ENCODE data around the gene AP1G1. TPM values are rescaled to one million over a fixed set of nuclear protein-coding genes. Genes with fewer than 3 reads are reported as not detected.
A peak's percentile ranks its signal among the peaks of the same experiment; 100 is the strongest.

The AP1G1 gene
- total and polyA plus RNA-seq, 2 of the 8 experiments (the other 6 are each of a cell fraction or from before 2014, with no cell fraction given) = 43.9 to 68.4 TPM

GRCh38 chr16:71721066-71721740, 87.4 kb downstream of the AP1G1 start:
- Histone ChIP-seq H4K5ac (ENCODE audit: insufficient read length, low read depth, low read length) (no peak overlapping the region), H2BK20ac (ENCODE audit: low read length) (no peak overlapping the region), H3K56ac (replicated peaks; ENCODE audit: insufficient read length, low read depth, low read length) (no peak overlapping the region), H3K27ac (ENCODE audit: low read depth, low read length) (no peak overlapping the region), H2BK120ac (replicated peaks; ENCODE audit: low read depth, low read length) (no peak overlapping the region), H4K91ac (replicated peaks; ENCODE audit: insufficient read length, low read length) (no peak overlapping the region), H3K4me3 (ENCODE audit: extremely low read depth in 1 of 4, insufficient read depth in 2 of 4, low read depth in 3 of 4, low read length in 4 of 4) (peak overlapping the region in 1 of 4 experiments; percentile 70; a peak in 1 of 8 replicates), H3K79me2 (ENCODE audit: control insufficient read depth in 1 of 2, insufficient read depth in 2 of 2, low read length in 2 of 2) (peaks cover 0 to 48% of the 10 kb centered on the region in 2 experiments; a peak in 2 of 4 replicates), H3K4me1 (replicated peaks in 1 of 4; ENCODE audit: control insufficient read depth in 3 of 4, insufficient read depth in 4 of 4, low read length in 3 of 4) (peaks cover 0 to 3% (median 1%) of the 10 kb centered on the region in 4 experiments; a peak in 2 of 7 replicates), H2BK12ac (ENCODE audit: low read depth, low read length) (0 out of 2 replicates have a peak overlapping the region, but pooled peaks have one; percentile 27), H3K36me3 (ENCODE audit: control insufficient read depth in 2 of 4, insufficient read depth in 4 of 4, low read length in 3 of 4) (no peaks in the 10 kb centered on the region), H2BK5ac (ENCODE audit: low read depth, low read length) (no peak overlapping the region), H2AK5ac (ENCODE audit: low read depth, low read length) (0 out of 2 replicates have a peak overlapping the region, but pooled peaks have one; percentile 19), H3K14ac (ENCODE audit: insufficient read length) (no peak overlapping the region), H3K9me3 (ENCODE audit: insufficient read depth in 2 of 2, low read depth in 1 of 2, low read length in 1 of 2) (no peaks in the 10 kb centered on the region), H3K4me2 (ENCODE audit: insufficient read depth in 1 of 2, low read depth in 2 of 2, low read length in 2 of 2) (no peak overlapping the region; a peak in 1 of 4 replicates), H3K4ac (replicated peaks; ENCODE audit: insufficient read length, low read depth, low read length) (no peak overlapping the region), H2AFZ (ENCODE audit: low read length) (no peak overlapping the region), H4K20me1 (replicated peaks in 1 of 2; ENCODE audit: control insufficient read depth in 1 of 2, insufficient read depth in 2 of 2, low read length in 2 of 2) (peaks cover 0 to 1% of the 10 kb centered on the region in 2 experiments), H3K18ac (ENCODE audit: extremely low read depth, low read length) (no peak overlapping the region), H3K23ac (ENCODE audit: insufficient read length) (no peak overlapping the region), H4K8ac (ENCODE audit: extremely low read depth, insufficient read depth, low read length) (no peak overlapping the region), H3K9ac (replicated peaks in 1 of 4; ENCODE audit: extremely low read depth in 1 of 4, low read depth in 3 of 4, low read length in 3 of 4) (no peak overlapping the region), H2BK15ac (ENCODE audit: low read length) (no peak overlapping the region), H3K27me3 (replicated peaks in 1 of 4; ENCODE audit: control insufficient read depth in 3 of 4, extremely low read depth in 1 of 4, insufficient read depth in 3 of 4, low read length in 3 of 4) (no peaks in the 10 kb centered on the region; a peak in 3 of 7 replicates), H3K79me1 (ENCODE audit: low read depth, low read length) (no peaks in the 10 kb centered on the region), H3K23me2 (ENCODE audit: low read depth, low read length) (peaks cover 3% of the 10 kb centered on the region; the same call in 1 of the 2 replicates)
- 80% methylated on average over 8 of the region's 8 CpGs; no CpG with 5 or more reads in 1 of the 2 experiments for WGBS, 2 experiments (ENCODE audit: extremely low coverage in 1 of 2, insufficient coverage in 1 of 2, insufficient read length in 1 of 2, insufficient replicate concordance in 2 of 2, low coverage in 1 of 2, low lambda C conversion rate in 2 of 2, missing lambda C conversion rate in 1 of 2)
- DNase-seq (ENCODE audit: low read depth in 1 of 2, low spot score in 2 of 2) (no peak), FAIRE-seq (no peak)
- CTCF ChIA-PET (ENCODE audit: partially characterized antibody) = interaction anchor here (0.6 kb wide), 1 partner anchor 162 kb away, joined by 3 read pairs; no protein-coding TSS in a partner anchor
- POLR2A ChIA-PET (ENCODE audit: partially characterized antibody) = interaction anchor here (0.7 to 1.4 kb wide), 4 partner anchors 9 to 87 kb away, joined by 4 to 6 read pairs (median 4); partner anchors contain the start of gene AP1G1
- TF ChIP-seq RBBP5 (IDR thresholded peaks at IDR 0.05; ENCODE audit: borderline replicate concordance, low read depth, low read length) = no peak
- no peak for TF ChIP-seq BRCA1 (IDR thresholded peaks at IDR 0.05; ENCODE audit: low read depth, low read length)
- no peak for TF ChIP-seq MAFK (IDR thresholded peaks at IDR 0.05; ENCODE audit: low read depth, low read length)
- TF ChIP-seq KDM1A (IDR thresholded peaks at IDR 0.05; ENCODE audit: borderline replicate concordance, low read length) = no peak
- no peak for TF ChIP-seq SP1 (IDR thresholded peaks at IDR 0.05; ENCODE audit: low read depth, low read length)
- no peak for TF ChIP-seq SIN3A (conservative IDR thresholded peaks at IDR 0.05 in 1 of 2, IDR thresholded peaks at IDR 0.05 in 1 of 2; ENCODE audit: low read depth in 1 of 2, low read length in 2 of 2)
- TF ChIP-seq CBX8 (IDR thresholded peaks at IDR 0.05; ENCODE audit: borderline replicate concordance, low read depth, low read length) = no peak
- no peak for TF ChIP-seq ATF3 (IDR thresholded peaks at IDR 0.05; ENCODE audit: insufficient read depth, low read depth, low read length)
